Measurements from ENCODE around the gene FRS2. TPM values are rescaled to one million over a fixed set of nuclear protein-coding genes. Genes with fewer than 3 reads are reported as not detected.

Gene FRS2
- total RNA-seq, 1 donor from 2014 or later = 25.2 TPM

- intact Hi-C loops (cut with micrococcal nuclease) = no loop called here
- ATAC-seq (no peak), DNase-seq (no peak)
Measured at GRCh38 chr12:69456239-69456638, 13.9 kb upstream of the FRS2 start.

GRCh38 chr12:69457433-69457832 is 12.8 kb upstream of the FRS2 start:
- ATAC-seq (no peak), DNase-seq (no peak)
- intact Hi-C loops (cut with micrococcal nuclease) = no loop called here

GRCh38 chr12:69459477-69459876 is 10.7 kb upstream of the FRS2 start:
- intact Hi-C loops (cut with micrococcal nuclease) = no loop called here
- DNase-seq (no peak), ATAC-seq (no peak)

- ATAC-seq (no peak), DNase-seq (no peak)
- intact Hi-C loops (cut with micrococcal nuclease) = no loop called here
Measured at GRCh38 chr12:69464428-69464827, 5.8 kb upstream of the FRS2 start.

- intact Hi-C loops (cut with micrococcal nuclease) = no loop called here
- DNase-seq = no peak
- ATAC-seq = no peak
Measured at GRCh38 chr12:69466867-69467266, 3.3 kb upstream of the FRS2 start.

- no peak for DNase-seq
- ATAC-seq = no peak
- intact Hi-C loops (cut with micrococcal nuclease) = no loop called here
Measured at GRCh38 chr12:69467366-69467765, 2.8 kb upstream of the FRS2 start.

GRCh38 chr12:69468237-69469026 is 1.8 kb upstream of the FRS2 start:
- intact Hi-C loops (cut with micrococcal nuclease) = no loop called here
- no peak for DNase-seq
- no peak for ATAC-seq

- intact Hi-C loops (cut with micrococcal nuclease) = no loop called here
- ATAC-seq (no peak), DNase-seq (no peak)
Measured at GRCh38 chr12:69469854-69470188, 367 bp upstream of the FRS2 start.

GRCh38 chr12:69471076-69471430 is 865 bp downstream of the FRS2 start:
- DNase-seq (no peak), ATAC-seq (no peak)
- intact Hi-C loops (cut with micrococcal nuclease) = no loop called here

- no peak for ATAC-seq
- no peak for DNase-seq
- intact Hi-C loops (cut with micrococcal nuclease) = no loop called here
Measured at GRCh38 chr12:69471667-69472385, 1.6 kb downstream of the FRS2 start.

- ATAC-seq (no peak), DNase-seq (no peak)
- intact Hi-C loops (cut with micrococcal nuclease) = no loop called here
Measured at GRCh38 chr12:69473262-69473661, 3.1 kb downstream of the FRS2 start.

GRCh38 chr12:69474456-69474855 is 4.3 kb downstream of the FRS2 start:
- intact Hi-C loops (cut with micrococcal nuclease) = no loop called here
- DNase-seq = no peak
- ATAC-seq = no peak

GRCh38 chr12:69475237-69475975 is 5.2 kb downstream of the FRS2 start:
- ATAC-seq (peak; percentile 67), DNase-seq (no peak)
- intact Hi-C loops (cut with micrococcal nuclease) = no loop called here

- intact Hi-C loops (cut with micrococcal nuclease) = no loop called here
- DNase-seq = no peak
- peak; percentile 76 for ATAC-seq
Measured at GRCh38 chr12:69476276-69477017, 6.3 kb downstream of the FRS2 start.

GRCh38 chr12:69479675-69480074 is 9.5 kb downstream of the FRS2 start:
- DNase-seq (no peak), ATAC-seq (no peak)
- intact Hi-C loops (cut with micrococcal nuclease) = no loop called here

- no peak for ATAC-seq
Measured at GRCh38 chr12:69480698-69481097, 10.5 kb downstream of the FRS2 start.

GRCh38 chr12:69481133-69481532 is 10.9 kb downstream of the FRS2 start:
- ATAC-seq (no peak), DNase-seq (no peak)
- intact Hi-C loops (cut with micrococcal nuclease) = no loop called here

More at GRCh38 chr12:69480698-69481097, 10.5 kb downstream of the FRS2 start:
- no peak for DNase-seq
- intact Hi-C loops (cut with micrococcal nuclease) = no loop called here

GRCh38 chr12:69483700-69484099 is 13.5 kb downstream of the FRS2 start:
- no peak for ATAC-seq
- intact Hi-C loops (cut with micrococcal nuclease) = no loop called here
- DNase-seq = no peak

GRCh38 chr12:69484428-69484827 is 14.2 kb downstream of the FRS2 start:
- ATAC-seq = peak; percentile 71
- intact Hi-C loops (cut with micrococcal nuclease) = no loop called here
- DNase-seq = no peak

Data from left ventricle myocardium superior (tissue), 1 donor.